Body of pancreas (tissue), 4 donors: ENCODE results near the gene SLC38A2. TPM values are rescaled to one million over a fixed set of nuclear protein-coding genes. Genes with fewer than 3 reads are reported as not detected.
A peak's percentile ranks its signal among the peaks of the same experiment; 100 is the strongest.

Source experiments
- ATAC-seq: fragments of 150-250 bp; one replicate; pipeline ENCODE4 v1.9.1; 2016
- DNase-seq, 4 donors: peaks; one replicate each; pipeline ENCODE4 v3.0.0-alpha.2; 2019
- H3K27ac ChIP-seq, 4 donors: fragments of 200-600 bp; sonication (generic); 1 replicate in 3 of 4; 2 replicates in 1 of 4; pipeline versions ENCODE4 v1.5.1 to v1.6.1; 2016 to 2019; ENCODE audit warnings: mild to moderate bottlenecking in 1 of 4, mixed read lengths in 1 of 4, moderate library complexity in 1 of 4
- H3K27me3 ChIP-seq, 2 donors: fragments of 200-600 bp; sonication (generic); one replicate each; pipeline ENCODE4 v1.6.0; 2016; ENCODE audit warnings: mild to moderate bottlenecking in 1 of 2
- H3K36me3 ChIP-seq, 2 donors: fragments of 200-600 bp; sonication (generic); replicated peaks in 1 of 2; 2 replicates each; pipeline ENCODE4 v1.5.1; 2016; ENCODE audit warnings: low read depth in 2 of 2; ENCODE audit not compliant: insufficient read depth in 1 of 2
- H3K4me1 ChIP-seq: fragments of 200-600 bp; sonication (generic); one replicate; pipeline ENCODE4 v1.6.0; 2016
- H3K4me3 ChIP-seq, 2 donors: fragments of 200-600 bp; sonication (generic); 1 replicate in 1 of 2; 2 replicates in 1 of 2; pipeline ENCODE4 v1.5.1; 2016 to 2019
- H3K9me3 ChIP-seq, 3 donors: fragments of 200-600 bp; sonication (generic); 1 replicate in 2 of 3; 2 replicates in 1 of 3; pipeline ENCODE4 v1.5.1; 2016
- POLR2A ChIP-seq, 3 donors: fragments of 450-650 bp; IDR thresholded peaks; one replicate each; pipeline ENCODE4 v1.6.1; 2016; ENCODE audit warnings: antibody characterized with exemption in 3 of 3, mild to moderate bottlenecking in 2 of 3
- WGBS, 2 donors: methylation state at CpG; one replicate each; pipeline ENCODE4 v1.1.5; 2017; 5-methylcytosine and 5-hydroxymethylcytosine counted together
- intact Hi-C: fragments of 100-400 bp; cut with DNase I; formaldehyde crosslinking; loops from one replicate; pipeline ENCODE4 v1.15.1; 2023
- total RNA-seq, 2 donors: library from RNA; depleted of rRNA; stranded (reverse); fragments of >200 nt; gene quantifications; one replicate each; pipeline ENCODE4 v1.1.0, GENCODE V29; 2016
- TF ChIP-seq, protein P1 (sequence below), 7 experiments: fragments of 450-650 bp in 4 of 7; fragments of 200-600 bp in 3 of 7; sonication (generic) in 3 of 7; IDR thresholded peaks; one replicate each; pipeline ENCODE4 v1.5.1; 2016 to 2019; ENCODE audit warnings: antibody characterized with exemption in 7 of 7

The SLC38A2 gene
- total RNA-seq, 2 donors from 2014 or later: 184 to 203 TPM

DNA sequence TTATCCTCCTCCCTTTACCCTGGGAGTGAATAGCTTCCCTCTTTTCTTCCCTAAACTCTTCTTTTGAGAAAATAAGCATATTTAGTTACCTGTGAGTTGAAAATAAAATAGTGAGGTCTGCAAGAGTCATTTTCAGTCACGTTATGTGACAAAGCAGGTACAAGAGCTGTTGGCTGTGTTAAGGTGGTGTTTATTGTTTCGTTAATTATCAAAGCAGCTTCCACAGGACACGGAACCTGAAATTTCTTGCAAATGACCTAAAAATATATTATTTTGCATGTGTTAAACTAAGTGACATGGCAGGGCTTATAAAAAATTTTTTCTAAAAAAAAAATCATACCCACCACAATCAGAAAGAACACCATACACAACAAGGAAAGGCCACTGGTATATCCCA lies 8.3 kb downstream of the SLC38A2 start:
- intact Hi-C loops: no loop called here
- WGBS, 2 donors: 65 to 66% methylated on average over 3 of the region's 3 CpGs
- TF ChIP-seq POLR2A (IDR thresholded peaks at IDR 0.05): no peak
- TF ChIP-seq, protein P1, sequence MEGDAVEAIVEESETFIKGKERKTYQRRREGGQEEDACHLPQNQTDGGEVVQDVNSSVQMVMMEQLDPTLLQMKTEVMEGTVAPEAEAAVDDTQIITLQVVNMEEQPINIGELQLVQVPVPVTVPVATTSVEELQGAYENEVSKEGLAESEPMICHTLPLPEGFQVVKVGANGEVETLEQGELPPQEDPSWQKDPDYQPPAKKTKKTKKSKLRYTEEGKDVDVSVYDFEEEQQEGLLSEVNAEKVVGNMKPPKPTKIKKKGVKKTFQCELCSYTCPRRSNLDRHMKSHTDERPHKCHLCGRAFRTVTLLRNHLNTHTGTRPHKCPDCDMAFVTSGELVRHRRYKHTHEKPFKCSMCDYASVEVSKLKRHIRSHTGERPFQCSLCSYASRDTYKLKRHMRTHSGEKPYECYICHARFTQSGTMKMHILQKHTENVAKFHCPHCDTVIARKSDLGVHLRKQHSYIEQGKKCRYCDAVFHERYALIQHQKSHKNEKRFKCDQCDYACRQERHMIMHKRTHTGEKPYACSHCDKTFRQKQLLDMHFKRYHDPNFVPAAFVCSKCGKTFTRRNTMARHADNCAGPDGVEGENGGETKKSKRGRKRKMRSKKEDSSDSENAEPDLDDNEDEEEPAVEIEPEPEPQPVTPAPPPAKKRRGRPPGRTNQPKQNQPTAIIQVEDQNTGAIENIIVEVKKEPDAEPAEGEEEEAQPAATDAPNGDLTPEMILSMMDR (IDR thresholded peaks at IDR 0.05): no peak
- H3K36me3 ChIP-seq: peaks cover 20 to 49% of the 10 kb centered on the region in 2 donors
- no peaks in the 10 kb centered on the region for H3K27me3 ChIP-seq
- no peaks in the 10 kb centered on the region for H3K9me3 ChIP-seq
- DNase-seq (no peak), ATAC-seq (no peak)
- peak overlapping the region in 3 of 4 donors; percentile 51 to 100 (median 96) for H3K27ac ChIP-seq
- H3K4me1 ChIP-seq: peaks cover 96% of the 10 kb centered on the region
- no peak overlapping the region for H3K4me3 ChIP-seq

DNA sequence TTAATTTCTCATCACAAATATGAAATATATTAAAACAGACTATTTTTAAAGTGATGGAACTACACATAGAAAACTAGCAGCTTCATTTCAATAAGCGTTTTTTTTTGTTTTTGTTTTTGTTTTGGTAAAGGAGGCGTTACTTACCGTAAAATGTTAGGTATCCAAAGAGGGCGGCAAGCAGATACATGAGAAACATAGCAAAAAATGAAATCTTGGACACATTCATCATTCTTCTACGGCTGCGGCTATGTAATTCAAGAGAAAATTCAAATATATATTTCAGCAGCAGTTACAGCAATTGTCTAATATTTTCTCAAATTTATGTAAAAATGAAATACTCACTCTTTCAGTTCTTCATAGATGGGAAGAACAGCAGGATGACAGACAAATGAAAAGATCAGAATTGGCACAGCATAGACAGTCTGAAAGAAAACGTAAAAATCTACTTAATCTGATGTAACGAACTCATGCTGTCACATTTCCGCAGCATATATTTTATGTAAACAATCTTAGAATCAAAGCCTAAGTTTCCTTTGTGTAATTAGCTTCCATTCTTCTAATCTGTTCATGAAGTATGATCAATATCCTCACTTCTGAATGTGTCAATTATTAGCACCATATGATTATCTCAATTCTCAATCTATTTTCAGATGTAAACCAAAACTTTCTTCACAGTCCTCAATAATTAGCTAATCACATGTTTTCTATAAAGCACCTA lies 8.8 kb downstream of the SLC38A2 start:
- Histone ChIP-seq H3K4me3 (no peak overlapping the region), H3K27ac (peak overlapping the region in 3 of 4 donors; percentile 51 to 100 (median 96)), H3K27me3 (no peaks in the 10 kb centered on the region), H3K36me3 (peaks cover 22 to 48% of the 10 kb centered on the region in 2 donors), H3K9me3 (no peaks in the 10 kb centered on the region), H3K4me1 (peaks cover 94% of the 10 kb centered on the region)
- WGBS, 2 donors: 66 to 67% methylated on average over 9 of the region's 9 CpGs
- ATAC-seq (no peak), DNase-seq (no peak)
- intact Hi-C loops: no loop called here
- TF ChIP-seq, protein P1 (IDR thresholded peaks at IDR 0.05): no peak
- TF ChIP-seq POLR2A (IDR thresholded peaks at IDR 0.05): no peak

DNA sequence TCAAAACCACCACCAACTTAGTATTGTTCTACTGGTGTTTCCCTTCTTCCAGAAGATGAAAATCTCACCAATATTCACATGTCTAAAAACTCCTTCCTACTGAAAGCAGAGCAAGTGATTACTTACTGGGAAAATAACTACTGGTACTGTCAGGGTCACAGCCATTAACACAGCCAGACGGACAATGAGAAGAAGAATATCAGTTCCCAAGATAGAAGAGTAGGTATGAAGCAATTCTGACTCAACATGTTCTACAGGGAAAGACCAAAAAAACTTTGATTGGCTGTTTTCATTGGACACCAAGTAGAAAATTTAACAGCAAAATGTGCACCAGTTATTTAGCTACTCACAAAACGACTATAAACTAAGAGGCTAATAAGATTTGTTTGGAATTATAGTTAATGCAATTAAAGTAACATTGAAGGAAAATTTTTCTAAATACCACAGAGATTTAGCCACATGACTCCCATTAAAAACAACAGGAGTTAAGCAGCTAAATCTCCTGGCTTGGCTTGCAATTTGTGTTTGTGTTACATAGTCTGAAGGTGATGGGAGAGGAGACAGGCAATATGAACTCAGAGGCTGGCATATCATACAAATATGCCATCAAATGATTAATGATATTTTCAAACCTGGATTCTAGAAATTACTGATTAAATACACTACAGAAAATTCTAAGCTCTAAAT lies 9.5 kb downstream of the SLC38A2 start:
- DNase-seq: no peak
- Histone ChIP-seq H3K27ac (peak overlapping the region in 1 of 4 donors; percentile 100), H3K4me1 (peaks cover 87% of the 10 kb centered on the region), H3K27me3 (no peaks in the 10 kb centered on the region), H3K36me3 (peaks cover 22 to 47% of the 10 kb centered on the region in 2 donors), H3K9me3 (no peaks in the 10 kb centered on the region), H3K4me3 (no peak overlapping the region)
- intact Hi-C loops: no loop called here
- WGBS, 2 donors: 24 to 44% methylated on average over 2 of the region's 2 CpGs
- TF ChIP-seq, protein P1 (IDR thresholded peaks at IDR 0.05): no peak
- no peak for TF ChIP-seq POLR2A (IDR thresholded peaks at IDR 0.05)
- ATAC-seq: no peak

DNA sequence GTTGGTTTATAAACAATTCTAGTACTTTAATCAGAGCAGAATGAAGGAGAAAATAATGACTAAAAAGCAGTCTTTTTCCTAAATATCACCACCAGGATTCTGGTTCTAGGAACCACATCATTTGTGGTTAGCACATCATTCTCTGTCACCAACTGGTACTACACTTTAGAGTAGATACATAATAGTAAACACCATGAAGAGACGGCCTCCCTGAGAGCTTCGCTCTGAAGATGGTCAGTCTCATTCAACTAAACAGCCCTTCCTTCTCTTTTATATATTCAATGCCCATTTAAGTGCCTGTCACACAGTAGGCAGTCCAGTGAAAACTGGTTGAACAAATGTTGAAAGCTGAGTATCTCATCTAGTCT lies 10.9 kb downstream of the SLC38A2 start:
- TF ChIP-seq, protein P1 (IDR thresholded peaks at IDR 0.05): no peak
- TF ChIP-seq POLR2A (IDR thresholded peaks at IDR 0.05): no peak
- peaks cover 18 to 40% of the 10 kb centered on the region in 2 donors for H3K36me3 ChIP-seq
- ATAC-seq: no peak
- H3K4me1 ChIP-seq: peaks cover 73% of the 10 kb centered on the region
- intact Hi-C loops: no loop called here
- no peaks in the 10 kb centered on the region for H3K9me3 ChIP-seq
- H3K27ac ChIP-seq: no peak overlapping the region
- no peak overlapping the region for H3K4me3 ChIP-seq
- no peak for DNase-seq
- WGBS, 2 donors: 82 to 86% methylated on average over 2 of the region's 2 CpGs
- H3K27me3 ChIP-seq: no peaks in the 10 kb centered on the region
